Esophagus mucosa (tissue), 1 donor: ENCODE measurements around the gene MB21D2. TPM values are rescaled to one million over a fixed set of nuclear protein-coding genes. Genes with fewer than 3 reads are reported as not detected.

Source experiments
- ATAC-seq: fragments of 200-7000 bp; cut with Tn5 transposase; one replicate; pipeline ENCODE4 v1.9.1; 2020
- total RNA-seq: library from RNA; stranded (reverse); gene quantifications from one replicate; pipeline ENCODE4 v1.2.4, GENCODE V29; 2023
- donor health status: DM: yes; HTN: yes; CAD: no.

The MB21D2 gene
- total RNA-seq, 1 donor from 2014 or later = 2.4 TPM

- no peak for ATAC-seq
Observed at GRCh38 chr3:192921793-192922192, 4.1 kb upstream of the MB21D2 start.

GRCh38 chr3:192920411-192920810, 2.8 kb upstream of the MB21D2 start:
- no peak for ATAC-seq

GRCh38 chr3:192919901-192920300, 2.2 kb upstream of the MB21D2 start:
- no peak for ATAC-seq

- no peak for ATAC-seq
Observed at GRCh38 chr3:192918275-192918588, 576 bp upstream of the MB21D2 start.

- peak; percentile 37 for ATAC-seq
Observed at GRCh38 chr3:192917028-192917403, 640 bp downstream of the MB21D2 start.

GRCh38 chr3:192916371-192917027, 1.2 kb downstream of the MB21D2 start:
- ATAC-seq = peak; percentile 35

- ATAC-seq = no peak
Observed at GRCh38 chr3:192915722-192916121, 1.9 kb downstream of the MB21D2 start.

- ATAC-seq = no peak
Observed at GRCh38 chr3:192915304-192915703, 2.4 kb downstream of the MB21D2 start.

- ATAC-seq = no peak
Observed at GRCh38 chr3:192914848-192915247, 2.8 kb downstream of the MB21D2 start.

- ATAC-seq = no peak
Observed at GRCh38 chr3:192913540-192913939, 4.1 kb downstream of the MB21D2 start.

- ATAC-seq = no peak
Observed at GRCh38 chr3:192911293-192911692, 6.4 kb downstream of the MB21D2 start.

- ATAC-seq = no peak
Observed at GRCh38 chr3:192907784-192908183, 9.9 kb downstream of the MB21D2 start.

- no peak for ATAC-seq
Observed at GRCh38 chr3:192906940-192907339, 10.7 kb downstream of the MB21D2 start.

GRCh38 chr3:192905980-192906678, 11.5 kb downstream of the MB21D2 start:
- no peak for ATAC-seq

GRCh38 chr3:192904632-192905289, 12.9 kb downstream of the MB21D2 start:
- no peak for ATAC-seq

- ATAC-seq = no peak
Observed at GRCh38 chr3:192902549-192902948, 15.1 kb downstream of the MB21D2 start.

GRCh38 chr3:192901435-192901834, 16.2 kb downstream of the MB21D2 start:
- peak; percentile 54 for ATAC-seq

- peak; percentile 25 for ATAC-seq
Observed at GRCh38 chr3:192899540-192899982, 18.1 kb downstream of the MB21D2 start.

- ATAC-seq = peak; percentile 80
Observed at GRCh38 chr3:192897005-192897404, 20.7 kb downstream of the MB21D2 start.

GRCh38 chr3:192896208-192896607, 21.4 kb downstream of the MB21D2 start:
- no peak for ATAC-seq

- no peak for ATAC-seq
Observed at GRCh38 chr3:192894676-192895075, 23.0 kb downstream of the MB21D2 start.

- peak; percentile 75 for ATAC-seq
Observed at GRCh38 chr3:192892981-192893700, 24.5 kb downstream of the MB21D2 start.
